ENCODE results near the gene TSPAN7.

Gene TSPAN7

GRCh38 chrX:38668771-38669170 lies 107.4 kb downstream of the TSPAN7 start:
- Histone ChIP-seq H3K4me1 (ENCODE audit: control insufficient read depth, insufficient read depth, low read length, poor library complexity, severe bottlenecking) (no peaks in the 10 kb centered on the region), H3K4me3 (ENCODE audit: insufficient read depth, low read depth, low read length, poor library complexity, severe bottlenecking) (no peak overlapping the region), H3K27ac (ENCODE audit: insufficient read depth, low read length, poor library complexity, severe bottlenecking) (no peak overlapping the region), H3K27me3 (replicated peaks; ENCODE audit: control insufficient read depth, insufficient read depth, low read length, poor library complexity, severe bottlenecking) (no peaks in the 10 kb centered on the region), H3K9me3 (ENCODE audit: control insufficient read depth, low read length) (no peaks in the 10 kb centered on the region), H3K36me3 (ENCODE audit: control insufficient read depth, insufficient read depth, low read length) (no peaks in the 10 kb centered on the region)
- no peak for DNase-seq

- Histone ChIP-seq H3K4me1 (ENCODE audit: control insufficient read depth, insufficient read depth, low read length, poor library complexity, severe bottlenecking) (no peaks in the 10 kb centered on the region), H3K9me3 (ENCODE audit: control insufficient read depth, low read length) (no peaks in the 10 kb centered on the region), H3K36me3 (ENCODE audit: control insufficient read depth, insufficient read depth, low read length) (no peaks in the 10 kb centered on the region), H3K4me3 (ENCODE audit: insufficient read depth, low read depth, low read length, poor library complexity, severe bottlenecking) (no peak overlapping the region), H3K27ac (ENCODE audit: insufficient read depth, low read length, poor library complexity, severe bottlenecking) (no peak overlapping the region), H3K27me3 (replicated peaks; ENCODE audit: control insufficient read depth, insufficient read depth, low read length, poor library complexity, severe bottlenecking) (no peaks in the 10 kb centered on the region)
- peak in 1 of 3 donors; percentile 12 for DNase-seq
Observed at GRCh38 chrX:38669428-38669827, 108.1 kb downstream of the TSPAN7 start.

DNA sequence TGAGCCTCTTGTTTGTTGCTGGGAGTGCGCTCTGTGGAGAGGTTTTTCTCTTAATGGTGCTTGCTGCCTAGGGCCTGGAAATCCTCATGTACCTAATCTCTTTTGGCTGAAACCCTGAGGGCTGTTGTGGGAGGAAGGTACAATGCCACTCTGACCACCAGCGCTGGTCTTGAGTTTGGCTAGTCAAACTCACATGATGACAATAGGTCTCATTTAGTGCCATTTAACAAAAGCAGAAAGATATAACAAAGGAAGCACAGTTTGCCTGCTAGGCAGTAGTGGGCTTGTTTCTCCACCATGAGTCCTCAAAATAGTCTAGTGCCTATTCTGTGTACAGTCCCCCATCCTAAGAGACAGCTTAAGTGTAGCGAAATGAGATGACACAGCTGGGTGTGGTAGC lies 111.3 kb downstream of the TSPAN7 start:
- Histone ChIP-seq H3K9me3 (ENCODE audit: control insufficient read depth, low read length) (no peaks in the 10 kb centered on the region), H3K36me3 (ENCODE audit: control insufficient read depth, insufficient read depth, low read length) (no peaks in the 10 kb centered on the region), H3K27me3 (replicated peaks; ENCODE audit: control insufficient read depth, insufficient read depth, low read length, poor library complexity, severe bottlenecking) (no peaks in the 10 kb centered on the region), H3K4me1 (ENCODE audit: control insufficient read depth, insufficient read depth, low read length, poor library complexity, severe bottlenecking) (no peaks in the 10 kb centered on the region), H3K4me3 (ENCODE audit: insufficient read depth, low read depth, low read length, poor library complexity, severe bottlenecking) (no peak overlapping the region), H3K27ac (ENCODE audit: insufficient read depth, low read length, poor library complexity, severe bottlenecking) (no peak overlapping the region)
- no peak for DNase-seq

- H3K4me3 ChIP-seq (ENCODE audit: insufficient read depth, low read depth, low read length, poor library complexity, severe bottlenecking) = no peak overlapping the region
- H3K4me1 ChIP-seq (ENCODE audit: control insufficient read depth, insufficient read depth, low read length, poor library complexity, severe bottlenecking) = no peaks in the 10 kb centered on the region
- H3K9me3 ChIP-seq (ENCODE audit: control insufficient read depth, low read length) = no peaks in the 10 kb centered on the region
- no peak for DNase-seq
- H3K27me3 ChIP-seq (replicated peaks; ENCODE audit: control insufficient read depth, insufficient read depth, low read length, poor library complexity, severe bottlenecking) = no peaks in the 10 kb centered on the region
- no peaks in the 10 kb centered on the region for H3K36me3 ChIP-seq (ENCODE audit: control insufficient read depth, insufficient read depth, low read length)
- H3K27ac ChIP-seq (ENCODE audit: insufficient read depth, low read length, poor library complexity, severe bottlenecking) = no peak overlapping the region
Observed at GRCh38 chrX:38675856-38676255, 114.5 kb downstream of the TSPAN7 start.

DNA sequence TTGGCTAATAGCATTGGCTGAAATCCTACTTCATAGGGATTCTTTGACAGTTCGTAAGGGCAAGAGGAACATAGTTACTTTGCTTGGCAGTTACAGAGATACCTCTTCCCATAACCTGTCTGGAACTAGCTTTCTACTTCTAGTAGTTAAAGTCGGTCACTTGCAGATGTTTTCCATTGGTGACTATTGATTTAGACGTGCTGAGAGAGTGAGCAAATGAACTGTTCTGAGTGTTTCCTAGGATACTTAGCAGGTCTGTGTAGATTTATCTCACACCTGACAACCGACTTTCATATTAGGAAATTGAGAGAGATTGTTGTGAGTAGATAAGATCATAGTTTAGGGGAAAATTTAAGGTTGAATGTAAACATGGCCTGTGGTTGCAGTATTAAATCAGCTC lies 116.8 kb downstream of the TSPAN7 start:
- Histone ChIP-seq H3K27ac (ENCODE audit: insufficient read depth, low read length, poor library complexity, severe bottlenecking) (no peak overlapping the region), H3K27me3 (replicated peaks; ENCODE audit: control insufficient read depth, insufficient read depth, low read length, poor library complexity, severe bottlenecking) (no peaks in the 10 kb centered on the region)
- DNase-seq = no peak

DNA sequence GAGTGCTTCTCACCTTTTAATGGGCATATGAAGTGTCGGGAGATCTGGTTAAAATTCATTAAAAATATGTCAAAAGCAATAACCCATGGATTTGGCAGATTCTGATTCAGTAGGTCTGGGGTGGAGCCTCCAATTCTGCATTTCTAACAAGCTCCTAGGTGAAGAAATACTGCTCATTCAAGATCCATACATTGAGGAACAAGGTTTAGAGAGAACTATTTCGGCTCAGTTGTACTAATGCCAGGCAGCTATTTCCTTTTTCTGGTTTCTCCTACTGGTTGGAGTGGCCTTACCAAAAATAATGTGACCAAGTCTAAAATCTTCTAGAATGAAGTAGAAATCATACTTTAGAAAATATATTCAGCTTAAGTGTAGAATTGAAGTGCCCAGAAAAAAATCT lies 117.5 kb downstream of the TSPAN7 start:
- H3K4me3 ChIP-seq (ENCODE audit: insufficient read depth, low read depth, low read length, poor library complexity, severe bottlenecking) = no peak overlapping the region
- H3K9me3 ChIP-seq (ENCODE audit: control insufficient read depth, low read length) = no peaks in the 10 kb centered on the region
- H3K4me1 ChIP-seq (ENCODE audit: control insufficient read depth, insufficient read depth, low read length, poor library complexity, severe bottlenecking) = no peaks in the 10 kb centered on the region
- H3K36me3 ChIP-seq (ENCODE audit: control insufficient read depth, insufficient read depth, low read length) = no peaks in the 10 kb centered on the region
- no peaks in the 10 kb centered on the region for H3K27me3 ChIP-seq (replicated peaks; ENCODE audit: control insufficient read depth, insufficient read depth, low read length, poor library complexity, severe bottlenecking)
- H3K27ac ChIP-seq (ENCODE audit: insufficient read depth, low read length, poor library complexity, severe bottlenecking) = no peak overlapping the region
- DNase-seq = no peak

More for the DNA sequence above, 116.8 kb downstream of the TSPAN7 start:
- Histone ChIP-seq H3K4me1 (ENCODE audit: control insufficient read depth, insufficient read depth, low read length, poor library complexity, severe bottlenecking) (no peaks in the 10 kb centered on the region), H3K36me3 (ENCODE audit: control insufficient read depth, insufficient read depth, low read length) (no peaks in the 10 kb centered on the region), H3K4me3 (ENCODE audit: insufficient read depth, low read depth, low read length, poor library complexity, severe bottlenecking) (no peak overlapping the region), H3K9me3 (ENCODE audit: control insufficient read depth, low read length) (no peaks in the 10 kb centered on the region)

DNA sequence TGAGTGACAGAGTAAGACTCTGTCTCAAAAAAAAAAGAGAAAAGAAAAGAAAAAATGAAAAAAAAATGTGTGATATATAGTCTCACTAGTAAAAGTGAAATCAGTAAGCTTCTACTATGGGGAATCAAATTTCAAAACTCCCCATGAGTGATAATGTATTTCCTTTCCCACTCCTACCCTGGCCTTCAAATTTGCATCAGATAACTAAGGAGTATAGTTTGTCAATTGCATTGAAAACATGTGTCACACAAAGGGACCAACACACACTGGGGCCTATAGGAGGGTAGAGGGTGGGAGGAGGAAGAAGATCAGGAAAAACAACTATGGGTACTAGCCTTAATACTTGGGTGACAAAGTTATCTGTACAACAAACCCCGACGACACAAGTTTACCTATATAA lies 118.4 kb downstream of the TSPAN7 start:
- no peaks in the 10 kb centered on the region for H3K4me1 ChIP-seq (ENCODE audit: control insufficient read depth, insufficient read depth, low read length, poor library complexity, severe bottlenecking)
- no peaks in the 10 kb centered on the region for H3K36me3 ChIP-seq (ENCODE audit: control insufficient read depth, insufficient read depth, low read length)
- no peak for DNase-seq
- no peak overlapping the region for H3K4me3 ChIP-seq (ENCODE audit: insufficient read depth, low read depth, low read length, poor library complexity, severe bottlenecking)
- H3K27ac ChIP-seq (ENCODE audit: insufficient read depth, low read length, poor library complexity, severe bottlenecking) = no peak overlapping the region
- H3K27me3 ChIP-seq (replicated peaks; ENCODE audit: control insufficient read depth, insufficient read depth, low read length, poor library complexity, severe bottlenecking) = no peaks in the 10 kb centered on the region
- H3K9me3 ChIP-seq (ENCODE audit: control insufficient read depth, low read length) = no peaks in the 10 kb centered on the region

- Histone ChIP-seq H3K4me3 (ENCODE audit: insufficient read depth, low read depth, low read length, poor library complexity, severe bottlenecking) (no peak overlapping the region), H3K4me1 (ENCODE audit: control insufficient read depth, insufficient read depth, low read length, poor library complexity, severe bottlenecking) (no peaks in the 10 kb centered on the region), H3K9me3 (ENCODE audit: control insufficient read depth, low read length) (no peaks in the 10 kb centered on the region), H3K36me3 (ENCODE audit: control insufficient read depth, insufficient read depth, low read length) (no peaks in the 10 kb centered on the region), H3K27me3 (replicated peaks; ENCODE audit: control insufficient read depth, insufficient read depth, low read length, poor library complexity, severe bottlenecking) (no peaks in the 10 kb centered on the region), H3K27ac (ENCODE audit: insufficient read depth, low read length, poor library complexity, severe bottlenecking) (no peak overlapping the region)
- no peak for DNase-seq
Observed at GRCh38 chrX:38682095-38682494, 120.8 kb downstream of the TSPAN7 start.

DNA sequence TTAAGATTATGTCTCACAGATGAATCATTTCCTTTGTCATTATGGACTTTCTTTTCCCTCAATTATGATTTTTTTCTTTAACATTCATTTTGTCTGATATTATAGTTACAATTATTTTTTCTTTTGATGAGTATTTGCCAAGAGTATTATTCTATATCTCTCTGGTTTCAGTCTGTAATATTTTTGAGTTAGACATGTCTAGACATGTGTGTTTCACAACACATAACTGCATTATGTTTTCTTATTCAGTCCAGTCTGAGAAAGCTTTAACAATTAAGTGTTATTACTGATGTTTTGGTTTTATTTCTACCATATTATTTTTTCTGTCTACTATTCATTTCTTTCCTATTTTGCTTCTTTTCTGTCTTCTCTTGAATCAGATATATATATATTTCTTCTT lies 131.6 kb downstream of the TSPAN7 start:
- Histone ChIP-seq H3K27ac (ENCODE audit: insufficient read depth, low read length, poor library complexity, severe bottlenecking) (no peak overlapping the region), H3K27me3 (replicated peaks; ENCODE audit: control insufficient read depth, insufficient read depth, low read length, poor library complexity, severe bottlenecking) (no peaks in the 10 kb centered on the region), H3K4me1 (ENCODE audit: control insufficient read depth, insufficient read depth, low read length, poor library complexity, severe bottlenecking) (no peaks in the 10 kb centered on the region), H3K36me3 (ENCODE audit: control insufficient read depth, insufficient read depth, low read length) (no peaks in the 10 kb centered on the region), H3K9me3 (ENCODE audit: control insufficient read depth, low read length) (no peaks in the 10 kb centered on the region), H3K4me3 (ENCODE audit: insufficient read depth, low read depth, low read length, poor library complexity, severe bottlenecking) (no peak overlapping the region)
- no peak for DNase-seq

DNA sequence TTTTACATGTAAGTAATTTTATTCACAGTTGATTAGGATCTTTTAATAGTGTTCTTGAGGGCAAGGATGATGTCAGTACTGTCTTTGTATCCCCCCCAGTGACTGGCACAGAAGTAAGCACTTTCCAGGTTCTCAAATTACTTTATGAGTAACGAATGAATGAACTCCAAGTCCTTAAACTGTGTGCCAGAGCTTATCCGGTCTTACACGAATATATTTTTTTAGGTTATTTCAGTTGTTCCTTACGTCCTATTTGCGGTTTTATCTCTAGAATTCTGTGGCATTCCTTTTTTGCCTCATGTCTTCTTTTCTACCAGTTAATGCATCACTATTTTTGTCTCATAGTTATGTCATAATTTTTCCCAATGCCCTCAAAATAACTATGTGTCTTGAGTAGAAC lies 133.1 kb downstream of the TSPAN7 start:
- no peaks in the 10 kb centered on the region for H3K36me3 ChIP-seq (ENCODE audit: control insufficient read depth, insufficient read depth, low read length)
- no peak for DNase-seq
- H3K4me1 ChIP-seq (ENCODE audit: control insufficient read depth, insufficient read depth, low read length, poor library complexity, severe bottlenecking) = no peaks in the 10 kb centered on the region
- H3K27ac ChIP-seq (ENCODE audit: insufficient read depth, low read length, poor library complexity, severe bottlenecking) = no peak overlapping the region
- H3K9me3 ChIP-seq (ENCODE audit: control insufficient read depth, low read length) = no peaks in the 10 kb centered on the region
- no peak overlapping the region for H3K4me3 ChIP-seq (ENCODE audit: insufficient read depth, low read depth, low read length, poor library complexity, severe bottlenecking)
- H3K27me3 ChIP-seq (replicated peaks; ENCODE audit: control insufficient read depth, insufficient read depth, low read length, poor library complexity, severe bottlenecking) = no peaks in the 10 kb centered on the region

GRCh38 chrX:38697461-38697860 lies 136.1 kb downstream of the TSPAN7 start:
- Histone ChIP-seq H3K4me1 (ENCODE audit: control insufficient read depth, insufficient read depth, low read length, poor library complexity, severe bottlenecking) (no peaks in the 10 kb centered on the region), H3K27ac (ENCODE audit: insufficient read depth, low read length, poor library complexity, severe bottlenecking) (no peak overlapping the region), H3K27me3 (replicated peaks; ENCODE audit: control insufficient read depth, insufficient read depth, low read length, poor library complexity, severe bottlenecking) (no peaks in the 10 kb centered on the region), H3K9me3 (ENCODE audit: control insufficient read depth, low read length) (no peaks in the 10 kb centered on the region), H3K36me3 (ENCODE audit: control insufficient read depth, insufficient read depth, low read length) (no peaks in the 10 kb centered on the region), H3K4me3 (ENCODE audit: insufficient read depth, low read depth, low read length, poor library complexity, severe bottlenecking) (no peak overlapping the region)
- no peak for DNase-seq
